ENCODE data around the gene ARRB2. TPM values are rescaled to one million over a fixed set of nuclear protein-coding genes. Genes with fewer than 3 reads are reported as not detected.

ARRB2 gene
- polyA plus RNA-seq, 1 donor (not counting 4 experiments of a cell fraction or from before 2014, with no cell fraction given) = 11.5 TPM

GRCh38 chr17:4766201-4766600 lies 55.8 kb downstream of the ARRB2 start:
- H3K27ac ChIP-seq (ENCODE audit: control insufficient read depth, insufficient read depth, low read length) = no peak overlapping the region
- no peak overlapping the region for H3K4me2 ChIP-seq (ENCODE audit: control insufficient read depth, extremely low read depth, insufficient read depth, low read depth, low read length)
- FAIRE-seq (no peak), DNase-seq (ENCODE audit: low read depth, low spot score) (no peak)
- no peaks in the 10 kb centered on the region for H3K27me3 ChIP-seq (ENCODE audit: control insufficient read depth, extremely low read depth, insufficient read depth, low read length)
- H2AFZ ChIP-seq (ENCODE audit: control insufficient read depth, low read length) = no peak overlapping the region
- no peak overlapping the region for H3K9ac ChIP-seq (ENCODE audit: control insufficient read depth, extremely low read depth, insufficient read depth, low read length)
- no peaks in the 10 kb centered on the region for H3K4me1 ChIP-seq (ENCODE audit: control insufficient read depth, extremely low read depth, insufficient read depth, low read length)
- dilution Hi-C loops (cut with MboI; ENCODE audit: extremely low pct_ligation_motif_present, low sequenced_read_pairs) = no loop called here
- no peaks in the 10 kb centered on the region for H4K20me1 ChIP-seq (ENCODE audit: control insufficient read depth, extremely low read depth, insufficient read depth, low read length)
- TF ChIP-seq, protein P1, sequence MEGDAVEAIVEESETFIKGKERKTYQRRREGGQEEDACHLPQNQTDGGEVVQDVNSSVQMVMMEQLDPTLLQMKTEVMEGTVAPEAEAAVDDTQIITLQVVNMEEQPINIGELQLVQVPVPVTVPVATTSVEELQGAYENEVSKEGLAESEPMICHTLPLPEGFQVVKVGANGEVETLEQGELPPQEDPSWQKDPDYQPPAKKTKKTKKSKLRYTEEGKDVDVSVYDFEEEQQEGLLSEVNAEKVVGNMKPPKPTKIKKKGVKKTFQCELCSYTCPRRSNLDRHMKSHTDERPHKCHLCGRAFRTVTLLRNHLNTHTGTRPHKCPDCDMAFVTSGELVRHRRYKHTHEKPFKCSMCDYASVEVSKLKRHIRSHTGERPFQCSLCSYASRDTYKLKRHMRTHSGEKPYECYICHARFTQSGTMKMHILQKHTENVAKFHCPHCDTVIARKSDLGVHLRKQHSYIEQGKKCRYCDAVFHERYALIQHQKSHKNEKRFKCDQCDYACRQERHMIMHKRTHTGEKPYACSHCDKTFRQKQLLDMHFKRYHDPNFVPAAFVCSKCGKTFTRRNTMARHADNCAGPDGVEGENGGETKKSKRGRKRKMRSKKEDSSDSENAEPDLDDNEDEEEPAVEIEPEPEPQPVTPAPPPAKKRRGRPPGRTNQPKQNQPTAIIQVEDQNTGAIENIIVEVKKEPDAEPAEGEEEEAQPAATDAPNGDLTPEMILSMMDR (optimal IDR thresholded peaks at IDR 0.05 in 1 of 3, IDR thresholded peaks at IDR 0.05 in 1 of 3, conservative IDR thresholded peaks at IDR 0.05 in 1 of 3; ENCODE audit: extremely low read depth in 1 of 3, insufficient read depth in 2 of 3, low read length in 3 of 3) = no peak
- TF ChIP-seq EZH2 (IDR thresholded peaks at IDR 0.05; ENCODE audit: low read length) = no peak
- no peaks in the 10 kb centered on the region for H3K36me3 ChIP-seq (ENCODE audit: control insufficient read depth in 2 of 2, extremely low read depth in 1 of 2, insufficient read depth in 2 of 2, low read length in 2 of 2)
- H3K9me3 ChIP-seq (ENCODE audit: control insufficient read depth, low read depth, low read length) = no peaks in the 10 kb centered on the region
- H3K4me3 ChIP-seq (ENCODE audit: control insufficient read depth in 2 of 3, extremely low read depth in 1 of 3, insufficient read depth in 2 of 3, low read depth in 1 of 3, low read length in 3 of 3) = no peak overlapping the region
- H3K9me1 ChIP-seq (ENCODE audit: control insufficient read depth, extremely low read depth, insufficient read depth, low read length) = no peaks in the 10 kb centered on the region
- H3K79me2 ChIP-seq (ENCODE audit: control insufficient read depth, insufficient read depth, low read length) = no peaks in the 10 kb centered on the region

- Histone ChIP-seq H4K20me1 (ENCODE audit: control insufficient read depth, extremely low read depth, insufficient read depth, low read length) (no peaks in the 10 kb centered on the region), H3K27me3 (ENCODE audit: control insufficient read depth, extremely low read depth, insufficient read depth, low read length) (peaks cover under 1% of the 10 kb centered on the region), H3K9ac (ENCODE audit: control insufficient read depth, extremely low read depth, insufficient read depth, low read length) (no peak overlapping the region), H3K9me3 (ENCODE audit: control insufficient read depth, low read depth, low read length) (no peaks in the 10 kb centered on the region), H3K9me1 (ENCODE audit: control insufficient read depth, extremely low read depth, insufficient read depth, low read length) (no peaks in the 10 kb centered on the region), H3K4me2 (ENCODE audit: control insufficient read depth, extremely low read depth, insufficient read depth, low read depth, low read length) (no peak overlapping the region), H3K4me3 (ENCODE audit: control insufficient read depth in 2 of 3, extremely low read depth in 1 of 3, insufficient read depth in 2 of 3, low read depth in 1 of 3, low read length in 3 of 3) (no peak overlapping the region), H3K27ac (ENCODE audit: control insufficient read depth, insufficient read depth, low read length) (no peak overlapping the region), H2AFZ (ENCODE audit: control insufficient read depth, low read length) (no peak overlapping the region), H3K79me2 (ENCODE audit: control insufficient read depth, insufficient read depth, low read length) (no peaks in the 10 kb centered on the region), H3K36me3 (ENCODE audit: control insufficient read depth in 2 of 2, extremely low read depth in 1 of 2, insufficient read depth in 2 of 2, low read length in 2 of 2) (no peaks in the 10 kb centered on the region), H3K4me1 (ENCODE audit: control insufficient read depth, extremely low read depth, insufficient read depth, low read length) (no peaks in the 10 kb centered on the region)
- dilution Hi-C loops (cut with MboI; ENCODE audit: extremely low pct_ligation_motif_present, low sequenced_read_pairs) = no loop called here
- FAIRE-seq = no peak
- DNase-seq (ENCODE audit: low read depth, low spot score) = no peak
- TF ChIP-seq EZH2 (IDR thresholded peaks at IDR 0.05; ENCODE audit: low read length) = no peak
- TF ChIP-seq, protein P1 (optimal IDR thresholded peaks at IDR 0.05 in 1 of 3, IDR thresholded peaks at IDR 0.05 in 1 of 3, conservative IDR thresholded peaks at IDR 0.05 in 1 of 3; ENCODE audit: extremely low read depth in 1 of 3, insufficient read depth in 2 of 3, low read length in 3 of 3) = no peak
These were observed 56.3 kb downstream of the ARRB2 start for GRCh38 chr17:4766723-4767122.
